WTC11 (cell line): ENCODE measurements around the gene FAM20A. TPM values are rescaled to one million over a fixed set of nuclear protein-coding genes. Genes with fewer than 3 reads are reported as not detected.

Source experiments
- ATAC-seq: fragments of 200-7000 bp; cut with Tn5 transposase; 2 replicates; pipeline ENCODE4 v1.10.0; 2021; ENCODE audit warnings: mild to moderate bottlenecking, moderate library complexity
- CTCF ChIA-PET: fragments of 300-600 bp; sonication (Branson Sonifier 250); formaldehyde crosslinking; loops from one replicate; lab custom pipeline; 2021; ENCODE audit warnings: antibody characterized with exemption; lab: Charles Lee
- POLR2A ChIA-PET: fragments of 350-600 bp; sonication (Branson Sonifier 250); formaldehyde crosslinking; loops from one replicate; lab custom pipeline; 2021; ENCODE audit warnings: antibody characterized with exemption; lab: Charles Lee
- DNase-seq: peaks from one replicate; pipeline ENCODE4 v3.0.0; 2021; ENCODE audit warnings: low spot score
- H3K27ac Mint-ChIP-seq: 2 replicates; pipeline ENCODE4 v1.8.0; 2021; ENCODE audit warnings: mixed read lengths
- H3K27me3 Mint-ChIP-seq: 2 replicates; pipeline ENCODE4 v1.8.0; 2021; ENCODE audit warnings: low read depth, mild to moderate bottlenecking, moderate library complexity, mixed read lengths
- H3K36me3 Mint-ChIP-seq: 2 replicates; pipeline ENCODE4 v1.8.0; 2021; ENCODE audit warnings: mixed read lengths
- H3K4me1 Mint-ChIP-seq: 2 replicates; pipeline ENCODE4 v1.8.0; 2022; ENCODE audit warnings: mixed read lengths
- H3K4me3 Mint-ChIP-seq: 2 replicates; pipeline ENCODE4 v1.8.0; 2021; ENCODE audit warnings: mild to moderate bottlenecking, moderate library complexity, mixed read lengths
- H3K9me3 Mint-ChIP-seq: 2 replicates; pipeline ENCODE4 v1.8.0; 2021; ENCODE audit warnings: mixed read lengths
- ATF3 ChIP-seq: sonication (generic); formaldehyde crosslinking; conservative IDR thresholded peaks from 2 replicates; pipeline ENCODE4 v1.8.1; 2022; ENCODE audit warnings: mild to moderate bottlenecking, missing genetic modification reagents
- ATF6 ChIP-seq: sonication (generic); formaldehyde crosslinking; IDR thresholded peaks from 2 replicates; pipeline ENCODE4 v1.8.1; 2023; ENCODE audit warnings: mild to moderate bottlenecking, missing genetic modification reagents
- E2F4 ChIP-seq: sonication (generic); formaldehyde crosslinking; IDR thresholded peaks from 2 replicates; pipeline ENCODE4 v1.8.1; 2022; ENCODE audit warnings: low read depth, mild to moderate bottlenecking, moderate library complexity, missing genetic modification reagents, borderline replicate concordance
- ETV6 ChIP-seq: sonication (generic); formaldehyde crosslinking; IDR thresholded peaks from 2 replicates; pipeline ENCODE4 v1.8.1; 2022; ENCODE audit warnings: mild to moderate bottlenecking, missing genetic modification reagents
- FOXJ3 ChIP-seq: sonication (generic); formaldehyde crosslinking; IDR thresholded peaks from 2 replicates; pipeline ENCODE4 v1.9.0; 2021; ENCODE audit warnings: missing genetic modification reagents, mild to moderate bottlenecking, borderline replicate concordance
- FOXP4 ChIP-seq: sonication (generic); formaldehyde crosslinking; IDR thresholded peaks from 2 replicates; pipeline ENCODE4 v1.8.0; 2022; ENCODE audit warnings: mild to moderate bottlenecking, missing genetic modification reagents
- GTF2I ChIP-seq: fragments of 250-450 bp; sonication (Bioruptor Pico); conservative IDR thresholded peaks from 2 replicates; pipeline ENCODE4 v1.4.0; 2021; ENCODE audit warnings: mild to moderate bottlenecking
- IRF1 ChIP-seq: sonication (generic); formaldehyde crosslinking; IDR thresholded peaks from 2 replicates; pipeline ENCODE4 v1.8.0; 2023; ENCODE audit warnings: missing genetic modification reagents
- MAX ChIP-seq: sonication (generic); formaldehyde crosslinking; IDR thresholded peaks from 2 replicates; pipeline ENCODE4 v1.8.0; 2022; ENCODE audit warnings: mild to moderate bottlenecking, missing genetic modification reagents
- NFATC4 ChIP-seq: fragments of 250-450 bp; sonication (Bioruptor Pico); IDR thresholded peaks from 2 replicates; pipeline ENCODE4 v1.9.0; 2021; ENCODE audit warnings: mild to moderate bottlenecking
- NFE2L1 ChIP-seq: sonication (generic); formaldehyde crosslinking; IDR thresholded peaks from 2 replicates; pipeline ENCODE4 v1.8.1; 2023; ENCODE audit warnings: missing genetic modification reagents
- NFYB ChIP-seq: sonication (generic); formaldehyde crosslinking; conservative IDR thresholded peaks from 2 replicates; pipeline ENCODE4 v1.8.0; 2022; ENCODE audit warnings: low read depth, missing genetic modification reagents
- OVOL2 ChIP-seq: fragments of 250-450 bp; sonication (Bioruptor Pico); IDR thresholded peaks from 2 replicates; pipeline ENCODE4 v1.9.0; 2021; ENCODE audit warnings: mild to moderate bottlenecking, borderline replicate concordance
- RELA ChIP-seq: sonication (generic); formaldehyde crosslinking; IDR thresholded peaks from 2 replicates; pipeline ENCODE4 v1.8.1; 2022; ENCODE audit warnings: missing genetic modification reagents, mild to moderate bottlenecking, borderline replicate concordance
- RORB ChIP-seq: fragments of 250-450 bp; sonication (Bioruptor Pico); IDR thresholded peaks from 2 replicates; pipeline ENCODE4 v1.9.0; 2021; ENCODE audit warnings: mild to moderate bottlenecking
- TP53 ChIP-seq: sonication (generic); formaldehyde crosslinking; IDR thresholded peaks from 2 replicates; pipeline ENCODE4 v1.8.1; 2023; ENCODE audit warnings: mild to moderate bottlenecking, missing genetic modification reagents
- ZBTB21 ChIP-seq: sonication (generic); formaldehyde crosslinking; IDR thresholded peaks from 2 replicates; pipeline ENCODE4 v1.8.1; 2023; ENCODE audit warnings: mild to moderate bottlenecking, missing genetic modification reagents, borderline replicate concordance
- ZNF121 ChIP-seq: sonication (generic); formaldehyde crosslinking; IDR thresholded peaks from 2 replicates; pipeline ENCODE4 v1.8.0; 2023; ENCODE audit warnings: missing genetic modification reagents
- ZNF263 ChIP-seq: sonication (generic); formaldehyde crosslinking; IDR thresholded peaks from 2 replicates; pipeline ENCODE4 v1.8.1; 2022; ENCODE audit warnings: low read depth, mild to moderate bottlenecking, moderate library complexity, missing genetic modification reagents
- ZNF281 ChIP-seq: sonication (generic); formaldehyde crosslinking; IDR thresholded peaks from 2 replicates; pipeline ENCODE4 v1.8.0; 2023; ENCODE audit warnings: mild to moderate bottlenecking, missing genetic modification reagents
- ZNF671 ChIP-seq: fragments of 250-450 bp; sonication (Bioruptor Pico); IDR thresholded peaks from 2 replicates; pipeline ENCODE4 v1.8.0; 2021; ENCODE audit warnings: mild to moderate bottlenecking
- total RNA-seq: library from RNA; stranded (reverse); gene quantifications from 3 replicates; pipeline ENCODE4 v1.2.3, GENCODE V29; 2021

Gene FAM20A
- total RNA-seq, 1 experiment from 2014 or later: 5.8 TPM

- no peak overlapping the region for H3K27ac Mint-ChIP-seq
- ATAC-seq (no peak), DNase-seq (no peak)
- no peak overlapping the region for H3K4me3 Mint-ChIP-seq
- no peaks in the 10 kb centered on the region for H3K36me3 Mint-ChIP-seq
- no peak for TF ChIP-seq ZNF671 (CRISPR knock-in tag)
- no peak for TF ChIP-seq FOXJ3
- TF ChIP-seq IRF1 (CRISPR knock-in tag): no peak
- no peak for TF ChIP-seq NFE2L1 (CRISPR knock-in tag)
- TF ChIP-seq GTF2I (CRISPR knock-in tag): no peak
- no peak for TF ChIP-seq NFATC4
- TF ChIP-seq TP53 (CRISPR knock-in tag): no peak
- no peak for TF ChIP-seq FOXP4 (CRISPR knock-in tag)
- TF ChIP-seq ETV6 (CRISPR knock-in tag): no peak
- no peak for TF ChIP-seq RELA (CRISPR knock-in tag)
- no peaks in the 10 kb centered on the region for H3K27me3 Mint-ChIP-seq
- POLR2A ChIA-PET: no interaction called here
- CTCF ChIA-PET: no interaction called here
- peaks cover 7% of the 10 kb centered on the region for H3K4me1 Mint-ChIP-seq
- peaks cover 19% of the 10 kb centered on the region for H3K9me3 Mint-ChIP-seq
Measured at GRCh38 chr17:68621065-68621464, 19.9 kb upstream of the FAM20A start.

GRCh38 chr17:68616334-68616733 lies 15.2 kb upstream of the FAM20A start:
- DNase-seq: no peak
- Mint-ChIP-seq H3K36me3 (no peaks in the 10 kb centered on the region), H3K27me3 (no peaks in the 10 kb centered on the region), H3K4me1 (peaks cover 11% of the 10 kb centered on the region), H3K4me3 (no peak overlapping the region), H3K27ac (no peak overlapping the region), H3K9me3 (peaks cover 19% of the 10 kb centered on the region)
- TF ChIP-seq MAX: no peak
- TF ChIP-seq ZBTB21: no peak
- TF ChIP-seq RORB (CRISPR knock-in tag): no peak
- TF ChIP-seq ATF3 (CRISPR knock-in tag): no peak
- TF ChIP-seq OVOL2 (CRISPR knock-in tag): no peak
- TF ChIP-seq NFYB: no peak
- no peak for TF ChIP-seq ATF6
- TF ChIP-seq ZNF263: no peak
- TF ChIP-seq ZNF281: no peak
- TF ChIP-seq ZNF121 (CRISPR knock-in tag): no peak
- no peak for TF ChIP-seq E2F4
- CTCF ChIA-PET: interaction anchor here (0.5 kb wide), 1 partner anchor 1548 kb away, joined by 3 read pairs; no protein-coding TSS in a partner anchor
- no peak for ATAC-seq
- POLR2A ChIA-PET: no interaction called here
